ENCODE data around the gene PNPLA7.

DNA sequence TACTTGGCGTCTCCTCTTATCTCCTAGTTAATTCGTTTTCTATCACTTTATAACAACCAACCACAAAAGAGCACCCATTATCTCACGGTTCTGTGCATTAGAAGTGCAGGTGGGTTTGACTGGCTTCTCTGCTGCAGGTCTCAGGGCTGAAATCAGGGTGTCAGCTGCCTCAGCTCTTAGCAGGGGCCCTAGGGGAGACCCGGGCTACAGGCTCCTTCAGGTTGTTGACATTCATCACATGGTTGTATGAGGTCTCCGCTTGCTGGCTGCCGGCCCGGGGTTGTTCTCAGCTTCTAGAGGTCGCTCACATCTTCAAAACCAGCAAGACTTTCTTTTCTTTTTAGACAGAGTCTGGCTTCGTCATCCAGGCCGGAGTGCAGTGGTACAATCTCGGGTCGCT lies 43.0 kb upstream of the PNPLA7 start:
- TF ChIP-seq, protein P1, sequence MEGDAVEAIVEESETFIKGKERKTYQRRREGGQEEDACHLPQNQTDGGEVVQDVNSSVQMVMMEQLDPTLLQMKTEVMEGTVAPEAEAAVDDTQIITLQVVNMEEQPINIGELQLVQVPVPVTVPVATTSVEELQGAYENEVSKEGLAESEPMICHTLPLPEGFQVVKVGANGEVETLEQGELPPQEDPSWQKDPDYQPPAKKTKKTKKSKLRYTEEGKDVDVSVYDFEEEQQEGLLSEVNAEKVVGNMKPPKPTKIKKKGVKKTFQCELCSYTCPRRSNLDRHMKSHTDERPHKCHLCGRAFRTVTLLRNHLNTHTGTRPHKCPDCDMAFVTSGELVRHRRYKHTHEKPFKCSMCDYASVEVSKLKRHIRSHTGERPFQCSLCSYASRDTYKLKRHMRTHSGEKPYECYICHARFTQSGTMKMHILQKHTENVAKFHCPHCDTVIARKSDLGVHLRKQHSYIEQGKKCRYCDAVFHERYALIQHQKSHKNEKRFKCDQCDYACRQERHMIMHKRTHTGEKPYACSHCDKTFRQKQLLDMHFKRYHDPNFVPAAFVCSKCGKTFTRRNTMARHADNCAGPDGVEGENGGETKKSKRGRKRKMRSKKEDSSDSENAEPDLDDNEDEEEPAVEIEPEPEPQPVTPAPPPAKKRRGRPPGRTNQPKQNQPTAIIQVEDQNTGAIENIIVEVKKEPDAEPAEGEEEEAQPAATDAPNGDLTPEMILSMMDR (IDR thresholded peaks at IDR 0.05), result no peak
- no peak for TF ChIP-seq POLR2A (IDR thresholded peaks at IDR 0.05)

Measured in lower leg skin (tissue), 3 donors.